Gastroesophageal sphincter (tissue), 3 donors: ENCODE results near the gene KAZN.

Source experiments
- POLR2A ChIP-seq, 2 donors: fragments of 450-650 bp; IDR thresholded peaks; one replicate each; pipeline ENCODE4 v1.6.1; 2017; ENCODE audit warnings: antibody characterized with exemption in 2 of 2, mild to moderate bottlenecking in 2 of 2, moderate library complexity in 1 of 2
- TF ChIP-seq, protein P1 (sequence below), 4 experiments: fragments of 200-600 bp in 2 of 4; fragments of 450-650 bp in 2 of 4; sonication (generic) in 1 of 4; IDR thresholded peaks; one replicate each; pipeline ENCODE4 v1.5.1; 2017 to 2019; ENCODE audit warnings: antibody characterized with exemption in 4 of 4, mild to moderate bottlenecking in 2 of 4, moderate library complexity in 2 of 4

GRCh38 chr1:15057834-15058233, 459.3 kb downstream of the KAZN start:
- TF ChIP-seq, protein P1, sequence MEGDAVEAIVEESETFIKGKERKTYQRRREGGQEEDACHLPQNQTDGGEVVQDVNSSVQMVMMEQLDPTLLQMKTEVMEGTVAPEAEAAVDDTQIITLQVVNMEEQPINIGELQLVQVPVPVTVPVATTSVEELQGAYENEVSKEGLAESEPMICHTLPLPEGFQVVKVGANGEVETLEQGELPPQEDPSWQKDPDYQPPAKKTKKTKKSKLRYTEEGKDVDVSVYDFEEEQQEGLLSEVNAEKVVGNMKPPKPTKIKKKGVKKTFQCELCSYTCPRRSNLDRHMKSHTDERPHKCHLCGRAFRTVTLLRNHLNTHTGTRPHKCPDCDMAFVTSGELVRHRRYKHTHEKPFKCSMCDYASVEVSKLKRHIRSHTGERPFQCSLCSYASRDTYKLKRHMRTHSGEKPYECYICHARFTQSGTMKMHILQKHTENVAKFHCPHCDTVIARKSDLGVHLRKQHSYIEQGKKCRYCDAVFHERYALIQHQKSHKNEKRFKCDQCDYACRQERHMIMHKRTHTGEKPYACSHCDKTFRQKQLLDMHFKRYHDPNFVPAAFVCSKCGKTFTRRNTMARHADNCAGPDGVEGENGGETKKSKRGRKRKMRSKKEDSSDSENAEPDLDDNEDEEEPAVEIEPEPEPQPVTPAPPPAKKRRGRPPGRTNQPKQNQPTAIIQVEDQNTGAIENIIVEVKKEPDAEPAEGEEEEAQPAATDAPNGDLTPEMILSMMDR (IDR thresholded peaks at IDR 0.05), result no peak
- TF ChIP-seq POLR2A (IDR thresholded peaks at IDR 0.05), result no peak
